Mucosa of rectum (tissue), 2 donors: ENCODE data around the gene CD68.

Experiments
- H3K27ac ChIP-seq, 2 donors: one replicate each; pipeline ENCODE4 v1.7.0; 2013; ENCODE audit warnings: inconsistent platforms in 2 of 2, low read depth in 2 of 2, low read length in 2 of 2
- H3K27me3 ChIP-seq, 2 donors: one replicate each; pipeline ENCODE4 v1.7.0; 2013; ENCODE audit warnings: low read length in 2 of 2; ENCODE audit not compliant: control insufficient read depth in 2 of 2, insufficient read depth in 2 of 2
- H3K36me3 ChIP-seq, 2 donors: one replicate each; pipeline ENCODE4 v1.7.0; 2013; ENCODE audit warnings: low read length in 2 of 2; ENCODE audit not compliant: control insufficient read depth in 2 of 2, insufficient read depth in 2 of 2
- H3K4me1 ChIP-seq, 2 donors: one replicate each; pipeline ENCODE4 v1.7.0; 2013; ENCODE audit warnings: low read length in 2 of 2, mild to moderate bottlenecking in 1 of 2; ENCODE audit not compliant: control insufficient read depth in 2 of 2, insufficient read depth in 2 of 2
- H3K4me3 ChIP-seq, 2 donors: one replicate each; pipeline ENCODE4 v1.7.0; 2013; ENCODE audit warnings: low read length in 2 of 2
- H3K9ac ChIP-seq, 2 donors: one replicate each; pipeline ENCODE4 v1.7.0; 2013; ENCODE audit warnings: low read length in 2 of 2, low read depth in 1 of 2, mild to moderate bottlenecking in 1 of 2
- H3K9me3 ChIP-seq, 2 donors: one replicate each; pipeline ENCODE4 v1.7.0; 2013; ENCODE audit warnings: low read length in 2 of 2; ENCODE audit not compliant: control insufficient read depth in 2 of 2
- donor health status: healthy.
- donor health status: Normal muscosa, but diverticular disease.

Gene CD68

GRCh38 chr17:7550344-7550743 is 29.1 kb upstream of the CD68 start:
- H3K4me3 ChIP-seq, result no peak overlapping the region

GRCh38 chr17:7551396-7551795 is 28.0 kb upstream of the CD68 start:
- Histone ChIP-seq H3K27ac (no peak overlapping the region), H3K4me1 (peaks cover 14 to 16% of the 10 kb centered on the region in 2 donors)

More at GRCh38 chr17:7550344-7550743, 29.1 kb upstream of the CD68 start:
- Histone ChIP-seq H3K27me3 (no peaks in the 10 kb centered on the region), H3K4me1 (peaks cover 14% of the 10 kb centered on the region in 2 donors), H3K9ac (peak overlapping the region in 1 of 2 donors; percentile 82), H3K36me3 (peaks cover 0 to 3% of the 10 kb centered on the region in 2 donors), H3K27ac (peak overlapping the region in 1 of 2 donors; percentile 67), H3K9me3 (no peaks in the 10 kb centered on the region)

GRCh38 chr17:7552621-7553051 is 26.8 kb upstream of the CD68 start:
- no peak overlapping the region for H3K4me3 ChIP-seq
- H3K27me3 ChIP-seq, result no peaks in the 10 kb centered on the region
- H3K36me3 ChIP-seq, result peaks cover 0 to 3% of the 10 kb centered on the region in 2 donors
- H3K9ac ChIP-seq, result no peak overlapping the region
- H3K9me3 ChIP-seq, result no peaks in the 10 kb centered on the region
- peak overlapping the region in 1 of 2 donors; percentile 63 for H3K27ac ChIP-seq
- H3K4me1 ChIP-seq, result peaks cover 25 to 27% of the 10 kb centered on the region in 2 donors

More at GRCh38 chr17:7551396-7551795, 28.0 kb upstream of the CD68 start:
- Histone ChIP-seq H3K36me3 (peaks cover 0 to 3% of the 10 kb centered on the region in 2 donors), H3K9me3 (no peaks in the 10 kb centered on the region), H3K27me3 (no peaks in the 10 kb centered on the region), H3K9ac (no peak overlapping the region), H3K4me3 (no peak overlapping the region)

GRCh38 chr17:7553356-7553755 is 26.1 kb upstream of the CD68 start:
- no peak overlapping the region for H3K4me3 ChIP-seq
- H3K9me3 ChIP-seq, result no peaks in the 10 kb centered on the region
- H3K4me1 ChIP-seq, result peaks cover 30 to 31% of the 10 kb centered on the region in 2 donors
- H3K27me3 ChIP-seq, result no peaks in the 10 kb centered on the region
- H3K9ac ChIP-seq, result no peak overlapping the region
- peak overlapping the region; percentile 9 to 56 for H3K27ac ChIP-seq
- peaks cover 0 to 3% of the 10 kb centered on the region in 2 donors for H3K36me3 ChIP-seq

- Histone ChIP-seq H3K9ac (no peak overlapping the region), H3K9me3 (no peaks in the 10 kb centered on the region), H3K36me3 (peaks cover 0 to 3% of the 10 kb centered on the region in 2 donors), H3K27me3 (no peaks in the 10 kb centered on the region), H3K4me3 (no peak overlapping the region), H3K4me1 (peaks cover 38 to 40% of the 10 kb centered on the region in 2 donors), H3K27ac (no peak overlapping the region)
Observed at GRCh38 chr17:7555320-7555948, 24.0 kb upstream of the CD68 start.

GRCh38 chr17:7556627-7557026 is 22.8 kb upstream of the CD68 start:
- peak overlapping the region; percentile 98 to 99 for H3K27ac ChIP-seq
- no peaks in the 10 kb centered on the region for H3K27me3 ChIP-seq
- peak overlapping the region; percentile 63 to 94 for H3K9ac ChIP-seq
- H3K4me3 ChIP-seq, result peak overlapping the region; percentile 69 to 85
- H3K36me3 ChIP-seq, result peaks cover 0 to 3% of the 10 kb centered on the region in 2 donors
- peaks cover 47 to 52% of the 10 kb centered on the region in 2 donors for H3K4me1 ChIP-seq
- H3K9me3 ChIP-seq, result no peaks in the 10 kb centered on the region

- no peaks in the 10 kb centered on the region for H3K27me3 ChIP-seq
- peaks cover 0 to 3% of the 10 kb centered on the region in 2 donors for H3K36me3 ChIP-seq
- H3K4me3 ChIP-seq, result peak overlapping the region; percentile 69 to 85
- peak overlapping the region; percentile 77 to 94 for H3K9ac ChIP-seq
- no peaks in the 10 kb centered on the region for H3K9me3 ChIP-seq
- H3K27ac ChIP-seq, result peak overlapping the region; percentile 98 to 99
- H3K4me1 ChIP-seq, result peaks cover 48 to 53% of the 10 kb centered on the region in 2 donors
Observed at GRCh38 chr17:7557147-7557764, 22.2 kb upstream of the CD68 start.

- H3K27me3 ChIP-seq, result no peaks in the 10 kb centered on the region
- H3K4me3 ChIP-seq, result peak overlapping the region; percentile 69 to 85
- peak overlapping the region; percentile 77 to 94 for H3K9ac ChIP-seq
- H3K27ac ChIP-seq, result peak overlapping the region; percentile 98 to 99
- peaks cover 55 to 59% of the 10 kb centered on the region in 2 donors for H3K4me1 ChIP-seq
- H3K36me3 ChIP-seq, result peaks cover 0 to 3% of the 10 kb centered on the region in 2 donors
- H3K9me3 ChIP-seq, result no peaks in the 10 kb centered on the region
Observed at GRCh38 chr17:7557775-7558543, 21.5 kb upstream of the CD68 start.

- no peaks in the 10 kb centered on the region for H3K9me3 ChIP-seq
- H3K27ac ChIP-seq, result peak within 1 kb of the TSS; percentile 98 to 99
- H3K27me3 ChIP-seq, result no peaks in the 10 kb centered on the region
- peaks cover 57 to 59% of the 10 kb centered on the region in 2 donors for H3K4me1 ChIP-seq
- peak within 1 kb of the TSS; percentile 77 to 94 for H3K9ac ChIP-seq
- H3K36me3 ChIP-seq, result peaks cover 0 to 3% of the 10 kb centered on the region in 2 donors
- H3K4me3 ChIP-seq, result peak within 1 kb of the TSS; percentile 69 to 85
Observed at GRCh38 chr17:7558544-7559319, 20.7 kb upstream of the CD68 start, which contains the start of gene TNFSF13. Gene TNFSF13, plus strand, starts transcription at chr17:7558750. Its CDS starts 290 bp downstream, at chr17:7559040.
